ENCODE measurements around the gene UACA. TPM values are rescaled to one million over a fixed set of nuclear protein-coding genes. Genes with fewer than 3 reads are reported as not detected.

Gene UACA
- total and polyA plus RNA-seq, 2 donors (not counting 3 experiments of a cell fraction or from before 2014, with no cell fraction given), result 167 to 292 TPM

- Histone ChIP-seq H3K79me2 (ENCODE audit: control insufficient read depth, insufficient read depth, low read length) (no peaks in the 10 kb centered on the region), H3K36me3 (ENCODE audit: control insufficient read depth in 2 of 2, extremely low read depth in 1 of 2, insufficient read depth in 2 of 2, low read length in 2 of 2) (no peaks in the 10 kb centered on the region), H3K4me1 (ENCODE audit: control insufficient read depth, extremely low read depth, insufficient read depth, low read length) (peaks cover 10% of the 10 kb centered on the region), H4K20me1 (replicated peaks; ENCODE audit: control insufficient read depth, extremely low read depth, insufficient read depth, low read length) (no peaks in the 10 kb centered on the region), H3K27ac (ENCODE audit: insufficient read depth, low read depth, low read length) (no peak overlapping the region), H2AFZ (ENCODE audit: low read depth, low read length) (no peak overlapping the region), H3K9me3 (replicated peaks; ENCODE audit: control insufficient read depth, insufficient read depth, low read length) (no peaks in the 10 kb centered on the region), H3K4me3 (replicated peaks in 1 of 3; ENCODE audit: insufficient read depth in 1 of 3, low read depth in 1 of 3, low read length in 3 of 3) (no peak overlapping the region), H3K27me3 (ENCODE audit: control insufficient read depth in 2 of 2, insufficient read depth in 2 of 2, low read length in 2 of 2) (no peaks in the 10 kb centered on the region), H3K9ac (replicated peaks; ENCODE audit: extremely low read depth, insufficient read depth, low read length) (no peak overlapping the region), H3K9me1 (replicated peaks; ENCODE audit: control insufficient read depth, extremely low read depth, insufficient read depth, low read length) (no peaks in the 10 kb centered on the region), H3K4me2 (ENCODE audit: insufficient read depth, low read length) (no peak overlapping the region)
- FAIRE-seq (no peak), DNase-seq (ENCODE audit: low read depth, low spot score) (no peak)
- TF ChIP-seq GATA2 (IDR thresholded peaks at IDR 0.05; ENCODE audit: insufficient read depth, insufficient read length, low read depth, low read length) (no peak), EZH2 (IDR thresholded peaks at IDR 0.05; ENCODE audit: borderline replicate concordance, low read depth, low read length, severe bottlenecking) (no peak), MYC (IDR thresholded peaks at IDR 0.05; ENCODE audit: low read depth, low read length) (no peak), JUN (IDR thresholded peaks at IDR 0.05; ENCODE audit: borderline replicate concordance, insufficient read depth, insufficient read length, low read depth) (no peak), POLR2A (IDR thresholded peaks at IDR 0.05; ENCODE audit: low read depth, low read length) (no peak), POLR2AphosphoS5 (IDR thresholded peaks at IDR 0.05; ENCODE audit: insufficient read depth, low read depth, low read length) (no peak), FOS (IDR thresholded peaks at IDR 0.05; ENCODE audit: borderline replicate concordance, insufficient read depth, low read length) (no peak), MAX (IDR thresholded peaks at IDR 0.05; ENCODE audit: insufficient read depth, insufficient read length) (no peak)
- TF ChIP-seq, protein P1, sequence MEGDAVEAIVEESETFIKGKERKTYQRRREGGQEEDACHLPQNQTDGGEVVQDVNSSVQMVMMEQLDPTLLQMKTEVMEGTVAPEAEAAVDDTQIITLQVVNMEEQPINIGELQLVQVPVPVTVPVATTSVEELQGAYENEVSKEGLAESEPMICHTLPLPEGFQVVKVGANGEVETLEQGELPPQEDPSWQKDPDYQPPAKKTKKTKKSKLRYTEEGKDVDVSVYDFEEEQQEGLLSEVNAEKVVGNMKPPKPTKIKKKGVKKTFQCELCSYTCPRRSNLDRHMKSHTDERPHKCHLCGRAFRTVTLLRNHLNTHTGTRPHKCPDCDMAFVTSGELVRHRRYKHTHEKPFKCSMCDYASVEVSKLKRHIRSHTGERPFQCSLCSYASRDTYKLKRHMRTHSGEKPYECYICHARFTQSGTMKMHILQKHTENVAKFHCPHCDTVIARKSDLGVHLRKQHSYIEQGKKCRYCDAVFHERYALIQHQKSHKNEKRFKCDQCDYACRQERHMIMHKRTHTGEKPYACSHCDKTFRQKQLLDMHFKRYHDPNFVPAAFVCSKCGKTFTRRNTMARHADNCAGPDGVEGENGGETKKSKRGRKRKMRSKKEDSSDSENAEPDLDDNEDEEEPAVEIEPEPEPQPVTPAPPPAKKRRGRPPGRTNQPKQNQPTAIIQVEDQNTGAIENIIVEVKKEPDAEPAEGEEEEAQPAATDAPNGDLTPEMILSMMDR (IDR thresholded peaks at IDR 0.05; ENCODE audit: extremely low read depth in 1 of 2, insufficient read depth in 1 of 2, low read depth in 1 of 2, low read length in 2 of 2), result no peak
- POLR2A ChIA-PET, result interaction anchor here (0.7 kb wide), 1 partner anchor 83 kb away, joined by 4 read pairs; no protein-coding TSS in a partner anchor
- BruUV-seq (replicated peaks), result no TSS peak
- dilution Hi-C loops (cut with MboI; ENCODE audit: extremely low pct_ligation_motif_present, low sequenced_read_pairs) (no loop called here), intact Hi-C loops (cut with micrococcal nuclease) (no loop called here)
- CTCF ChIA-PET, result interaction anchor here (0.8 to 1.3 kb wide), 2 partner anchors 25 to 60 kb away, joined by 3 to 4 read pairs; no protein-coding TSS in a partner anchor
Observed at GRCh38 chr15:70783041-70783440, 19.7 kb upstream of the UACA start.
